Stimulated activated CD8-positive, alpha-beta memory T cell treated with anti-CD3 and anti-CD28 coated beads, Interleukin-4, amount 100 ng/mL, for 1 hour (primary cell): ENCODE measurements around the gene DGKQ.

ENCODE experiments used
- DNase-seq, 2 donors: peaks; one replicate each; pipeline ENCODE4 v3.0.0-alpha.2; 2020; ENCODE audit warnings: low read depth in 2 of 2, low spot score in 1 of 2

Gene DGKQ

DNA sequence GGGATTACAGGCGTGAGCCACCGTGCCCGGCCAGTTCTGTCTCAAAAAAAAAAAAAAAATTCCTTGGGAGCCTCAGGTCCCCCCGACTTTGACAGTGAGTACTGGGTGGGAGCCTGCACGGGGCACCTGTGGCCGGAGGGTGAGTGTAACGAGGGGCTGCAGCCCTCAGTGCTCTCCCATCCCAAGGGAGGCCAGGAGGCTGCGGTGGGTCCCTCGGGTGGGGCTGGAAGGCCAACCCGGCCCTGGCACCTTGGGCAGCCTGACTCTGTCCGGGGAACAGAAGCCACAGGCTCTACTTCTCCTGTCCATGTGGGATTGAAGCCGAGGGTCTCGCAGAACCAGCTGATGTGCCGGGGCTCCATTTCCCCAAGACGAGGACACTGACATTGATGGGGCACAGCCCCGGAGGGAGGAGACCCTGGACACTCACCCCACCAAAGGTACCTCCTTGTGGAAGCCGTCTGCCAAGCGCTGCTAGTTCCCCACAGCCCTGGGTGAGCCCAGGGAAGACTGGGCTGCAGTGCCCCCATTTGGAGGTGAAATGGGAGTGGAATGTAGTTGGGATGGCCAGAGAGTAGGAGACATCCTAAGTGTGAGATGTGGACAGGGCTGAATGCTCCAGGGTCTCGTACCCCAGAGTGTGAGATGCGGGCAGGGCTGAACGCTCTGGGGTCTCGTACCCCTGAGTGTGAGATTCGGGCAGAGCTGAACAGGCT is 22.1 kb upstream of the DGKQ start:
- DNase-seq = no peak

- DNase-seq = no peak
Observed at GRCh38 chr4:993111-994029, 20.0 kb upstream of the DGKQ start, which contains the start of gene SLC26A1. SLC26A1 (minus strand) TSS chr4:993404; CDS start chr4:991703, 1,701 bp downstream.

- DNase-seq = no peak
Observed at GRCh38 chr4:992297-993110, 19.1 kb upstream of the DGKQ start.

DNA sequence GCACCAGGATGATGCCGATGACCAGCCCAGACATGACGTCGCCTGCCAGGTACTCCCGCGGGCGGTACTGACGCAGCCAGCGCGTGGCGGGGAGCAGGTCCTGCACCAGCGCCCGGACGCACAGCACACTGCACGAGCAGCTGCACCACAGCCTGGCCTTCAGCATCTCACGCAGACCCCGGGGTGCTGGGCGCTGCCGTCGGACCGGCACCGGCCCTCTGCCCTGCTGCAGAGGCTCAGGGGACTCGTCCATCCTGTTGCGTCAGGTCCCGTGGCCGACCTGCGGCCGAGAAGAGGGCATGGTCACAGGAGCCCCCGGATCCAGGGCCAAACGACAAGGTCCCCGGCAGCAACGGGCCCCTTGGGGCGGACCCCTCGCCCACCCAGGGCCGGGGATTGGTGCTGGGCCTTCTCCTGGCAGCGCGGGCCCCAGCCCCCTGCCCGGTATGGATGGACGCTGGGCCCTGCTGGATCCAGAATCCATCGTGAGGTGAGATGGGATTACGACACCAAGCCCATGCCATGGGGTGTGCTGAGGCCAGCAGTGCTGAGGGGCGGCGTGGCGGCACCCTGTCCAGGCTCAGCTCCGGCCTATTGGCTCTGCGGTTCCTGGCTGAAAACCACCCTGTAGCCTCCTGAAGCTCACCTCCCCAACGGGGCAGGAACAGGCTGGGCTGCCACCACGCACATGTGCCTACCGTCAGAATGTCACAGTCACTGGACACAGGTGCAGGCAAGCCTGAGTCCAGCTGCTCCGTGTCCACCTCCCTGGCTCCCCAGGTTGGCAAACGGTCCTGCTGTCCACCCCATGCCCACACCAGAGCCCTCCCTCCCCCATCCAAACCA is 18.3 kb upstream of the DGKQ start:
- no peak for DNase-seq

DNA sequence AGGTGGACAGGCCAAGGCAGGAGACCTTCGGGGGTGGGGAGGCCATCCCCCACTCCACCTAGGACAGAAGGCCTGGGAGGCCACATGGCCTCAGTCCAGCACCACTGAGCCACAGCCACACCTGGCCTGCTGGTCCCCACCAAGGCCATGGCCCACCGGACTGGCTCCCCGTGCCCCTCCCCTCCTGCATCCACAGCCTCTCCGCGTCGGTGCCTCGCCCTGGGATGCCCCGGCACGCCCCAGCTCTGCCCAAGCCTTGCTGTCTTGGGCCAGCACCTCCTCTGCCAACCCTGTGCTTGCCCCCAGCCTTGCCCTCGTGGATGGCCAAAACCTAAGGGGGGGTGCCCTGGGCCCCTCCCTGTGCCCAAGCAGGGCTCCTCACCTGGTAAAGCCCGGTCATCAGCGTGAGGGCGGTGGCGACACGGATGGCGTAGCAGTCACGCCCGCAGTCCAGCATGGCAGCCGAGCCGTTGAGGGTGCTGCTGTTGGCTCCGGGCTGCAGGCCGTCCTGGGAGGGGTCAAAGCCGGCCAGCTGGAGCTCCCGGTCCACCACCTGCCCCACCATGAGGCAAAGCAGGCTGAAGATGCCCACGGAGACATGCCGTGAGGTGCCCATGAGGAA is 17.5 kb upstream of the DGKQ start:
- no peak for DNase-seq

GRCh38 chr4:989722-990471 is 16.5 kb upstream of the DGKQ start:
- DNase-seq = no peak

GRCh38 chr4:988726-989721 is 15.7 kb upstream of the DGKQ start:
- DNase-seq = no peak

- no peak for DNase-seq
Observed at GRCh38 chr4:987624-988513, 14.5 kb upstream of the DGKQ start.

- peak in 1 of 2 donors; percentile 76 for DNase-seq
Observed at GRCh38 chr4:986879-987623, 13.7 kb upstream of the DGKQ start, which contains the start of gene IDUA. IDUA (plus strand) TSS chr4:987044; CDS start chr4:987085, 41 bp downstream.

DNA sequence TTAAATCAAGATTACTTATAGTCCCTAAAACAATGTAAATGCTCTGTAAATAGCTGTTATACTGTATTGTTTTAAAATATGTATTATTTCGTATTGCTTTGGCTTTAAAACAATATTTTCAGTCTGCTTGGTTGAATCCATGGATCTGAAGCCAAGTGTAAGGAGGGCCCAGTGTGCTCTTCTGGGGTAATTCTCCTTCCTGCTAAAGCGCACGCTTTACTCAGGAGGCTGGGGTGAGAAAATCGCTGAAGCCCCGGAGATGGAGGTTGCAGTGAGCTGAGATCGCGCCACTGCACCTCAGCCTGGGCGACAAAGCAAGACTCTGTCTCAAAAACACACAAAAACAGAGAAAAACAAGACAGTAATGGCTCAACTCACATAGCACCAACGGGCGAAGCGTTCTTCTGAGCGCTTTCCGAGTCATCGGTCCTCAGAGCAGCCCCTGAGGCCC is 13.1 kb upstream of the DGKQ start:
- DNase-seq = no peak

GRCh38 chr4:985123-985830 is 11.9 kb upstream of the DGKQ start:
- peak in 1 of 2 donors; percentile 45 for DNase-seq

DNA sequence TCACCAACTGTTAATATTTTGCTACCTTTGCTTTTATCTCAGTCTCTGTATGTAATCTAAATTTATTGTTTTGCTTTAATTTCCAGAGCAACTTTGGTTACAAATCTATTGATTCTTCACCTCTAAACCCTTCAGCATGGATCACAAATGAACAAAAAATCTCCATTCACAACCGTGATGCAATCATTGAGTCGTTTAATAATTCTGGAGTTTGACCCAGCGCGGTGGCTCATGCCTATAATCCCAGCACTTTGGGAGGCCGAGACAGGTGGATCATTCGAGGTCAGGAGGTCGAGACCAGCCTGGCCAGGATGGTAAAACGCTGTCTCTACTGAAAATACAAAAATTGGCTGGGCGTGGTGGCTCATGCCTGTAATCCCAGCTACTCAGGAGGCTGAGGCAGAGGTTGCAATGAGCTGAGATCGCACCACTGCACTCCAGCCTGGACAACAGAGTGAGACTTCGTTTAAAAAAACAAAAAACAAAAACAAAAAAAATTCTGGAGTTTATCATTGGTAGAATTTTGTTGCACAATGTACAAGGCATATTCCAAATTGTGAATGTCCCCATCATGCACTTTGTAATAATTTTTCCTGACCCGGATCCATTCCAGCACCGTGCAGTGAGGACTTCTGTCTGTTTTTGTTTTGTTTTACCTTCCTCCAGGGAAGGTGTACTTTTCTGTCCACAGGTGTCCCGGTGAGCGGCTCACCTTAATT is 11.1 kb upstream of the DGKQ start:
- no peak for DNase-seq

DNA sequence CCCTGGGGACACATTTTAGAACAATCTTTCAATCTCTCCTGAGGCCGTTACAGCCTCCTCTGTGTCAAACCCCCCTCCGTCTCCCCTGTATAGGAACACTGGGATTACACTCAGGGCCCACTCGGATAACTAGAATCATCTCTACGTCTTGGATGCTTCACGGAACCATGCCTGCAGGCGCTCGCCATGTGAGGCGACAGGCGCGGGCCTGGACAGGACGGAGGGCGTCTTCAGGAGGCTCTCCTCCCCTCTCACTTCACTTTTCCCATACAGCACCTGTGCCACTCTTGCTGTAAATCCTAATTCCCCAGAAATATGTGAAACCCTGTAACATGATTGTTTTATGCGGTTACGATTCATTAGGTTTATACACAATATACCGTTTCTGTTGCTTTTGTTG is 9.4 kb upstream of the DGKQ start:
- DNase-seq = no peak

GRCh38 chr4:982291-982690 is 8.9 kb upstream of the DGKQ start:
- no peak for DNase-seq
